Ecto neural progenitor cell (in vitro differentiated cells): Measurements from ENCODE around the gene DNAJC15.
A peak's percentile ranks its signal among the peaks of the same experiment; 100 is the strongest.
"Not testable (repeated sequence)": the region's sequence is repeated elsewhere in the genome, so short reads cannot be mapped to it uniquely, and the experiment has no call there.

Experiments
- DNase-seq: peaks from one replicate; pipeline ENCODE4 v3.0.0-alpha.2; 2018; ENCODE audit warnings: low spot score

DNAJC15 gene

DNA sequence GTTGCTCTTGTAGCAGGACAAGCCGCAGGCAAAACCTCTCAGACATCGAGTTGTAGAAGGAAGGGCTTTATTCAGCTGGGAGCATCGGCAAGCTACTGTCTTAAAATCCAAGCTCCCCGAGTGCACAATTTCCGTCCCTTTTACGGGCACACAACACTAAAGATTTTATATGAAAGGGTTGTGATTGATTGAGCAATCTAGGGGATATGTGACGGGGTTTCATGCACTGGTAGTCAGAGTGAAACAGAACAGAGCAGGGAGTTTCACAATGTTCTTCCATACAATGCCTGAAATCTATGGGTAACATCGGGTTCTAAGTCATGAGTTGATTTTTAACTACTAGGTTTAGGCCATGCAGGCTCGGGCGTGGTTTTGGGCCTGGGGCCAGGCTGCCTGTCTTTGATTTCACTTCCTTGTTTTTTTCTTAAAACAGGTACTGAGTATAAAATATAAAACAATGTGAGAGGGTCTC lies 22.0 kb downstream of the DNAJC15 start:
- not testable (repeated sequence) for DNase-seq

DNA sequence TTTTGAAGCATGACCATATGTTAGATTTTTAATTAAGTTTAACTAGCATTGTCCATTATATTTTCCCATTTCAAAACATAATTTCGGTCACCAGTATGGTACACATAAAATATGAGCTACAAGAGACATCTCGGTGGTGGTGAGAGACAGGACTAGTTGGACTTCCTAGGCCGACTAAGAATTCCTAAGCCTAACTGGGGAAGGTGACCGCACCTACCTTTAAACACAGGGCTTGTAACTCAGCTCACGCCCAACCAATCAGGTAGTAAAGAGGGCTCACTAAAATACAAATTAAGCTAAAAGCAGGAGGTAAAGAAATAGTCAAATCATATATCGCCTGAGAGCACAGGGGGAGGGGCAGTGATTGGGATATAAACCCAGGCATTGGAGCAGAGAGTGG lies 22.9 kb downstream of the DNAJC15 start:
- no peak for DNase-seq

DNA sequence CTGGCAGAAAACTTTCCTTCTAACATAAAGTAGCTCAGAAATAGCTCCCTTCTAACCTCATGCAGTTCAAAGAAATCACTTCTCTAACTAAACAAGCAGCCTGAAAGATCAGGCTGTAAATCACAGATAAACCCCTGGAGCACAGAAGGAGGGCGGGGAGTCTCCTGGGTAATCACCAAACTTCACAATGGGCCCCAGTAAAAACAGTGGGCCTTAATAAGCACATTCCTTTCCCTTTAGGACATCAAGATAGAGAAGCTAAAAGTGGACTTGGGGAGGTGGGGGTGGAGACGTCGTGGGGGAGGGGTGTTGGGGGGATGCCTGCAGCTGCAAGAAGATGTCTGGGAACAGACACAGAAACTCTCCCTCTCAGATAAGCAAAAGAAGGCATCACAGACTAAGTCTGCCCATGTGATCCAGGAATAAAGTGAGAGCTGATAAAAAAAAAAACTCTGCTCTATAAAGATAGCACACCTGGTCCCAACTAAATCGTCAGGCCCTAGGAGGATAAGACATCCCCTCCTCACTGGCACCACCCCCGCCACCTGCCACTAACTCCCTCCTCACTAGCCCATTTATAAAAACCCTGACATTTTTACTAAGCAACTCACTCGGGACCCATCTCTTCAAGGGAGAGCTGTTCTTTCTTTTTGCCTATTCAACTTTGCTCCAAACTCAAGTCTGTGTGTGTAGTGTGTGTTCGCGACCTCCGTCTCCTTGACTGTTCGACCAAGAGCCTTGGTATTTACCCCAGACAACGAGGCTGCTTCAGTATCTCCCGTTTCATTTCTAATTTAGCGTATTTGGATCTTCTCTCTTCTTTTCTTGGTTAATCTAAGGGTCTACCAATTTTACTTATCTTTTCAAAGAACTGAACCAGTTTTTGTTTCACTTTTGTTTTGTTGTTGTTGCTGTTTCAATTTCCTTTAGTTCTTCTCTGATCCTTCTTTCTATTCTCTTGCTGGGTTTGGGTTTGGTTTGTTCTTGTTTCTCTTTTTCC lies 31.7 kb downstream of the DNAJC15 start:
- DNase-seq: peak; percentile 60

DNA sequence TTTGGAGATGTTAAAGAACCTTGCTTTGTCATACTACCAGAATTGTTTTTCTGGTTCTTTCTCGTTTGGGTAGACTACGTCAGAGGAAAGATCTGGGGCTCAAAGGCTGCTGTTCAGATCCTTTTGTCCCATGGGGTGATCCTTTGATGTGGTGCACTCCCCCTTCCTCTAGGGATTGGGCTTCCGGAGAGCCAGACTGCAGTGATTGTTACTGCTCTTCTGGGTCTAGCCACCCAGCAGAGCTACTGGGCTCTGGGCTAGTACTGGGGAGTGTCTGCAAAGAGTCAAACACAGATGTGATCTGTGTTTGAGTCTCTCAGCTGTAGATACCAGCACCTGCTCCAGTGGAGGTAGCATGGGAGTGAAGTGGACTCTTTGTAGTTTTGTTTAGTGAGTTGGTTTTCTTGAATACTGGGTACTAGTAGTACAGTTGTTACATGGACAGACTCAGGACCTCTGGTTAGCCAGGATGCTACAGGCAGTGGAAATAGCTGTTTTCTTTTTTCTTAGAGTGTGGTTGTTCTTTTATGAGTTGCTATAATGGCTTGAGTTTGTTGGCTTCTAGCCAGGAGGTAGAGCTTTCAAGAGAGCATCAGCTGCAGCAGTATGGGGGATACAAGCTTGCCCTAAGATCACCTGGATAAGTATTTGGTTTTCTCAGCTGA lies 34.4 kb downstream of the DNAJC15 start:
- no peak for DNase-seq

GRCh38 chr13:43058318-43058674 lies 34.9 kb downstream of the DNAJC15 start:
- no peak for DNase-seq

DNA sequence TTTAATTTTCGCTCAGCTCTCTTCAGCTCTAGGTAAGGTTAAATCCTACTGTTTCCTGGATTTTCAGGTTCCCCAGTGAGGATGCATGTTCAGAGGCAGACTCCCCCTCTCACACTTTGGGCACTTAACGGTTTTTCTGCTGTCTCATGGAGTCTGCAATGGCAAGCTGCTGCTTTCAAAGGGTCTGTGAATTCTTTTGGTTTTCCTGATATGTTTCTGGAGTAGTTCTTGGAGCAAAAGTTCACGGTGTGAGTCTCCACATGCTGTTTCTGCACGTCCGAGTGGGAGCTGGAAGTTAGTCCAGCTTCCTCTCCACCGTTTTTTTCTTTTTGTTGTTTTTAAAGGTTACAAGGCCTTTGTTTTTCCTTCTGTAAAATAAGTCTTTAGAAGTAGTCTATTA lies 35.4 kb downstream of the DNAJC15 start:
- no peak for DNase-seq

- DNase-seq: not testable (repeated sequence)
These were observed 36.4 kb downstream of the DNAJC15 start for GRCh38 chr13:43059779-43060178.

GRCh38 chr13:43060806-43061205 lies 37.4 kb downstream of the DNAJC15 start:
- not testable (repeated sequence) for DNase-seq

- no peak for DNase-seq
These were observed 38.3 kb downstream of the DNAJC15 start for GRCh38 chr13:43061496-43062280.

DNA sequence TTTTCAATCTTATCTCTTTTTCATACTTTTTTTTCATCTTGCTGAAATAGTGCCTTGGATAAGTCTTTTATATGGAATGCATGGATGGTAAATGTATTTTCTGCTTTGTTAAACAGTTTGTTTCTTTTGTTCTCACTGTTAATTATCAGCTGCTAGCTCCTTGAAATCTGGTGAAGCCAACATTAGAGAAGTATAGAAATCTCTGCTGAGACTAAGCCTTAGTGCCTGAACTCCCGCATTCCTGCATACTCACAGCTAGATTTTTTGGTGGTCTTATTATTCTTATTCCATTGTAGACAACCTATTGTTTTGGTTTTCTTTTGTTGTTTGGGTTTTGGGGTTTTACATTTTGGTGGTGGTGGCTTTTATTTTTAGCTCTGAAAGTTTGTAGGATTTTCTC lies 48.4 kb downstream of the DNAJC15 start:
- DNase-seq: no peak

DNA sequence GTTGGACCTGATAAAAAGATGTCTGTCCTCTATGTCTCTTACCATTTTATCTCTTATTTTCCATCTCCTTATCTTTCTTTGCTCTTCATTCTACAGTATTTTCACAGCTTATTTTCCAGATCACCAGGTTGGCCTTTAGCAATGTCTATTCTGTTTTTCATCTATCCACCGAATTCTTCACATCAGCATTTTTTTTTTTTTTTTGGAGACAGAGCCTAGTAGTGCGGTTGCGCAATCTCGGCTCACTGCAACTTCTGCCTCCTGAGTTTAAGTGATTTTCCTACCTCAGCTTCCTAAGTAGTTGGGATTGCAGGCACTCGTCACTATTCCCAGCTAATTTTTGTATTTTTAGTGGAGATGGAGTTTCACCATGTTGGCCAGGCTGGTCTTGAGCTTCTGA lies 49.0 kb downstream of the DNAJC15 start:
- DNase-seq: no peak

GRCh38 chr13:43074824-43075510 lies 51.6 kb downstream of the DNAJC15 start:
- DNase-seq: no peak

DNA sequence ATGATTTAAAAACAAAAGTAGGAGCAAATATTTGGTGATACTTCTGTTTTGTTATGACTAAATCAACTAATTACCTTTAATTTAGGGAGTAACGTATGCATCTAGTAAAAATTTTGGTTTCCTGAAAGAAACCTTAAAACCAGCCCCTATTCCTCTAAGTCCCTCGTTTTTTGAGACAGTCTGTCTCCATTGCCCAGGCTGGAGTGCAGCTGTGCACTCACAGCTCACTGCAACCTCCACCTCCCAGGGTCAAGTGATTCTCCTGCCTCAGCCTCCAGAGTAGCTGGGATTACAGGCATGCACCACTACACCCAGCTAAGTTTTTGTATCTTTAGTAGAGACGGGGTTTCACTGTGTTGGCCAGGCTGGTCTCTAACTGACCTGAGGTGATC lies 52.1 kb downstream of the DNAJC15 start:
- not testable (repeated sequence) for DNase-seq

DNA sequence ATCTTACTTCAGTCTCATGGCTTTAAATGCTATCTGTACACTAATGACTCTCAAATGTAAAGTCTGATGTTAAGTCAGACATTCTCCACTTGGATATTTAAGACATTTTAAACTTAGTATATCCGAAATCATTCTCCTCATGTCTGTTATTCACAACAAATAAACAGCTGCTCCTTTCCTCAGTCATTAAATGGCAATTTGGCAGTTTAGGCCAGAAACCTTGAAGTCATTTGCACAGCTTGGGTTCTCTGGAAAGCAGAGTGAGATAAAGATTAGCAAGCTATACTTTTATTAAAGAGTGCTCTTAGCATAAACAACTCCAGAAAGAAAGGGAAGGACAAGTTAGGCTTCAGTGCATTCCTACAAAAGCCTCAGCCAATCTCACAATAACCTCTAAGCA lies 53.7 kb downstream of the DNAJC15 start:
- DNase-seq: no peak

GRCh38 chr13:43077461-43077860 lies 54.1 kb downstream of the DNAJC15 start:
- DNase-seq: no peak

- no peak for DNase-seq
These were observed 54.5 kb downstream of the DNAJC15 start for GRCh38 chr13:43077906-43078305.

GRCh38 chr13:43078399-43078798 lies 55.0 kb downstream of the DNAJC15 start:
- no peak for DNase-seq

DNA sequence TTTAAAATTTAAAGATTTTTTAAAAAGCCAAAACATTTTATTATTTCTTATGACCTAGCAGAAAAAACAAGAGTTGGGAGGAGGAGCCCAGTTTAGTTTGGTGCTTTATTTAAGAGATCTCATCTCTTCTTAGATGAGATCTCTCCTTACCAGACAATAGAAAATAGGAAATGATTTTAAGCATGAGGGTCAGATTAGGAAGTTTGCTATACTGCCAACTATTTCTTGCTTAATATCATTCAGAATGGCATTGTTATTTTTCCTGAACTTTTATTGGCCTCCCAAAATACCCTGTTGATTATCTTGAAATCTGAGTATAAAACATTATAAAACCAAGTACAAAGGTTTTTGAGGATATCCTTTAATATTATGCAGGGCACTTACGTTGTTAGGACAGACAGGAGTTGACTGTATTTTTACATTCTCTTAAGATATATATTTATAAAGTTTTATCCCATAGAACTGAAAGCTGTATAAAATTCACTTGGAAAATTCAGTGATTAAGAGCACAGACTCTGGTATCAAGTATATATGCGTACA lies 56.1 kb downstream of the DNAJC15 start:
- DNase-seq: no peak

DNA sequence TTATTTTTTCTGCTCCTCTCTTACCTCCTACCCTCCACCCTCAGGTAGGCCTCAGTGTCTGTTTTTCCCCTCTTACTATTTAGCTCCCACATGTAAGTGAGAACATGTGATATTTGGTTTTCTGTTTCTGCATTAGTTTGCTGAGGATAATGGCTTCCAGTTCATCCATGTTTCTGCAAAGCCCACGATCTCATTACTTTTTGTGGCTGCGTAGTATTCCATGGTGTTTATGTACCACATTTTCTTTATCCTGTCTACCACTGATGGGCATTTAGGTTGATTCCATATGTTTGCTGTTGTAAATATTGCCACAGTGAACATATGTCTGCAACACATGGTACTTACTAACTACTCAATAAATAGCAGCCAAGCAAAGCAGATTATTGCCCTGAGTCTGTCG lies 56.8 kb downstream of the DNAJC15 start:
- no peak for DNase-seq

- no peak for DNase-seq
These were observed 58.5 kb downstream of the DNAJC15 start for GRCh38 chr13:43081866-43082265.

DNA sequence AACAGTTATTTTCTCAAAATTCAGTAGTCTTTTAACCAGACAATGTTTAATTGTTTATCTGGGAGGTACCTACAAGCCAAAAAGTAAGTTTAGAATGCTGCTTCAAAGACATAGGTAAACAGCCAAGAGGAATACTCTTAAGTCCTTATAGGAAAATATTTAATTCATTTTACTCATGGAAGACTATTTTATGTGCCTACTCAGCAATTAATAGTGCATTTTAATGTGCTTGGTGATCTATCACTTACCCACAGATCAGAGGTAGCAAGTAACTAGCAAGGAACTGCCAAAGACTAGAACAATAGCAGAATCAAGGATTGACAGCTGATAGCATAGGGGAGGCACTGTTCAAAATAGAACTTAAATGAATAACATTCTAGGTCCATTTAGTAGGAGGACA lies 60.4 kb downstream of the DNAJC15 start:
- DNase-seq: no peak

DNA sequence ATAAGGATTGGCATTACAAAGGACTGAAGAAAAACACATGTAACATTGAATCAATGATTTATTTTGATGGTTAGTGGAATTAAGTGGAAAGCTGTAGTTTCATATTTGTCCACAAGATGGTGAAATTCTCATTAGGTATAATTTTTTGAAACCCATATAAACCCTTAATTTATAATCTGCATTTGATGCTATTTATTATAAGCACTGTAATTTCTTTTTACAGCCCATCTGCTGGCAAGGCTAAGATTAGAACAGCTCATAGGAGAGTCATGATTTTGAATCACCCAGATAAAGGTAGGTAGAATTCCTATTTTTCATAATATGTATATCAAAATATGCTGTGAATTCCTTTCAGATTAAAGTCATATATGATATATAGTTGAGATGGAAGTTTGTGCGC lies 62.2 kb downstream of the DNAJC15 start:
- DNase-seq: no peak
